Colonic mucosa (tissue), 4 donors: Measurements from ENCODE around the gene ETFBKMT. TPM values are rescaled to one million over a fixed set of nuclear protein-coding genes. Genes with fewer than 3 reads are reported as not detected.
A peak's percentile ranks its signal among the peaks of the same experiment; 100 is the strongest.
"Not testable (repeated sequence)": the region's sequence is repeated elsewhere in the genome, so short reads cannot be mapped to it uniquely, and the experiment has no call there.

Experiments used
- DNase-seq: peaks from one replicate; pipeline ENCODE4 v3.0.0-alpha.2; 2020
- H3K27ac ChIP-seq: fragments of 200-600 bp; one replicate; pipeline ENCODE4 v1.8.0; 2021
- H3K27me3 ChIP-seq: fragments of 200-600 bp; one replicate; pipeline ENCODE4 v1.8.0; 2021
- H3K36me3 ChIP-seq: fragments of 200-600 bp; one replicate; pipeline ENCODE4 v1.8.0; 2021
- H3K4me1 ChIP-seq: fragments of 200-600 bp; one replicate; pipeline ENCODE4 v1.8.0; 2021; ENCODE audit warnings: mild to moderate bottlenecking
- H3K4me3 ChIP-seq: fragments of 200-600 bp; one replicate; pipeline ENCODE4 v1.8.0; 2021
- H3K9ac ChIP-seq, 2 donors: one replicate each; pipeline ENCODE4 v1.7.0; 2013; ENCODE audit warnings: control low read depth in 2 of 2, low read depth in 2 of 2, low read length in 2 of 2
- H3K9me3 ChIP-seq: fragments of 200-600 bp; one replicate; pipeline ENCODE4 v1.8.0; 2021
- intact Hi-C: fragments of 100-400 bp; cut with DNase I; formaldehyde crosslinking; loops from one replicate; pipeline ENCODE4 v1.14.1; 2022
- total RNA-seq, 2 donors: library from RNA; stranded (reverse); fragmentation: NEBNext Ultra II Directional in 1 of 2; extraction: Animal tissue kit (Norgen Biotek cat#: 25700) in 1 of 2; gene quantifications; one replicate each; pipeline ENCODE4 v1.2.1, GENCODE V29; 2021
- TF ChIP-seq, protein P1 (sequence below): fragments of 200-600 bp; IDR thresholded peaks from one replicate; pipeline ENCODE4 v1.8.0; 2022; ENCODE audit warnings: antibody characterized with exemption, mild to moderate bottlenecking
- donor health status: healthy.
- donor health status: DM: no; HTN: no; CAD: no.
- donor health status: DM: no; HTN: no; CAD: no.

Gene ETFBKMT
- total RNA-seq, 2 donors from 2014 or later = 3.7 to 5.2 TPM

GRCh38 chr12:31658471-31659086 is 909 bp upstream of the ETFBKMT start:
- TF ChIP-seq, protein P1, sequence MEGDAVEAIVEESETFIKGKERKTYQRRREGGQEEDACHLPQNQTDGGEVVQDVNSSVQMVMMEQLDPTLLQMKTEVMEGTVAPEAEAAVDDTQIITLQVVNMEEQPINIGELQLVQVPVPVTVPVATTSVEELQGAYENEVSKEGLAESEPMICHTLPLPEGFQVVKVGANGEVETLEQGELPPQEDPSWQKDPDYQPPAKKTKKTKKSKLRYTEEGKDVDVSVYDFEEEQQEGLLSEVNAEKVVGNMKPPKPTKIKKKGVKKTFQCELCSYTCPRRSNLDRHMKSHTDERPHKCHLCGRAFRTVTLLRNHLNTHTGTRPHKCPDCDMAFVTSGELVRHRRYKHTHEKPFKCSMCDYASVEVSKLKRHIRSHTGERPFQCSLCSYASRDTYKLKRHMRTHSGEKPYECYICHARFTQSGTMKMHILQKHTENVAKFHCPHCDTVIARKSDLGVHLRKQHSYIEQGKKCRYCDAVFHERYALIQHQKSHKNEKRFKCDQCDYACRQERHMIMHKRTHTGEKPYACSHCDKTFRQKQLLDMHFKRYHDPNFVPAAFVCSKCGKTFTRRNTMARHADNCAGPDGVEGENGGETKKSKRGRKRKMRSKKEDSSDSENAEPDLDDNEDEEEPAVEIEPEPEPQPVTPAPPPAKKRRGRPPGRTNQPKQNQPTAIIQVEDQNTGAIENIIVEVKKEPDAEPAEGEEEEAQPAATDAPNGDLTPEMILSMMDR = no peak
- H3K9ac ChIP-seq = peak overlapping the region in 1 of 2 donors; percentile 96
- no peaks in the 10 kb centered on the region for H3K9me3 ChIP-seq
- no peaks in the 10 kb centered on the region for H3K4me1 ChIP-seq
- H3K4me3 ChIP-seq = peak overlapping the region; percentile 77
- intact Hi-C loops = loop anchor here (5.0 to 10.0 kb wide), 3 partner anchors 69 to 406 kb away; partner anchors contain the start of genes AMN1 and RESF1
- no peak for DNase-seq
- H3K27ac ChIP-seq = peak overlapping the region; percentile 98
- H3K27me3 ChIP-seq = no peaks in the 10 kb centered on the region
- H3K36me3 ChIP-seq = no peaks in the 10 kb centered on the region

DNA sequence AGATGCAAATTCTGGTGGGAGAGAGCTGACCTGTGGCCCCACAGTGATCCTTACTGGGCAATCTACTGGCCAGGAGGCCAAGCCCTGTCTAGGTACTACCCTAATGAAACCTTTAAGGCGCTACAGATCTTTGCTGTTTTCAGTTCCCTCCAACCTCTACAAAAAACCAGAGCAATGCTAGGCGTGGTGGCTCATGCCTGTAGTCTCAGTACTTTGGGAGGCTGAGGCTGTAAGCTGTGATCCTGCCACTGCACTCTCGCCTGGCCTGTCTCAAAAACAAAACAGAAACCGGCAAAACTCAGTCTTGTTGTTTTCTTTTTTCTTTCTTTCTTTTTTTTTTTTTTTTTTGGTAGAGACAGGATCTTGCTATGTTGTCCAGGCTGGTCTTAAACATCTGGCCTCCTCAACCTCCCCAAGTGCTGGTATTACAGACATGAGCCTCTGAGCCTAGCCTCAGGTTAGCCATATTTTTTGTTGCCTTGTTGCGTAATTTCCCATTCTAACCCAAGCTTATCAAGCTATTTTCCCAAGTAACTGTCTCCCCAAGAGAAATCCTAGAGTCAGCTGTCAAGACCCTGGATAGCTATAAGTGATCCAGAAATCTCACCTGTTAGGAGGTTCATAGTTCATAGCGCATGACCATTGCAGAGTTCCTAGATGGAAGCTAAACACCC is 2.8 kb downstream of the ETFBKMT start:
- Histone ChIP-seq H3K9me3 (no peaks in the 10 kb centered on the region), H3K27ac (no peak overlapping the region), H3K27me3 (no peaks in the 10 kb centered on the region), H3K4me1 (no peaks in the 10 kb centered on the region), H3K36me3 (no peaks in the 10 kb centered on the region), H3K9ac (no peak overlapping the region), H3K4me3 (no peak overlapping the region)
- no peak for DNase-seq
- TF ChIP-seq, protein P1 = no peak
- intact Hi-C loops = no loop called here

- no peak for DNase-seq
- intact Hi-C loops = no loop called here
- no peak overlapping the region for H3K9ac ChIP-seq
- no peak overlapping the region for H3K27ac ChIP-seq
- TF ChIP-seq, protein P1 = no peak
- no peak overlapping the region for H3K4me3 ChIP-seq
- no peaks in the 10 kb centered on the region for H3K36me3 ChIP-seq
- H3K27me3 ChIP-seq = no peaks in the 10 kb centered on the region
- H3K4me1 ChIP-seq = no peaks in the 10 kb centered on the region
- no peaks in the 10 kb centered on the region for H3K9me3 ChIP-seq
Measured at GRCh38 chr12:31663576-31663975, 4.1 kb downstream of the ETFBKMT start.

- Histone ChIP-seq H3K9ac (no peak overlapping the region), H3K9me3 (no peaks in the 10 kb centered on the region), H3K36me3 (no peaks in the 10 kb centered on the region), H3K27ac (no peak overlapping the region), H3K4me1 (no peaks in the 10 kb centered on the region), H3K27me3 (no peaks in the 10 kb centered on the region), H3K4me3 (no peak overlapping the region)
- intact Hi-C loops = no loop called here
- no peak for DNase-seq
- TF ChIP-seq, protein P1 = no peak
Measured at GRCh38 chr12:31664038-31664437, 4.5 kb downstream of the ETFBKMT start.

- Histone ChIP-seq H3K36me3 (no peaks in the 10 kb centered on the region), H3K27me3 (no peaks in the 10 kb centered on the region), H3K27ac (no peak overlapping the region), H3K9me3 (no peaks in the 10 kb centered on the region), H3K4me3 (no peak overlapping the region), H3K4me1 (no peaks in the 10 kb centered on the region), H3K9ac (no peak overlapping the region)
- no peak for DNase-seq
- intact Hi-C loops = no loop called here
- TF ChIP-seq, protein P1 = no peak
Measured at GRCh38 chr12:31669020-31669419, 9.5 kb downstream of the ETFBKMT start.

GRCh38 chr12:31669582-31669981 is 10.1 kb downstream of the ETFBKMT start:
- H3K4me3 ChIP-seq, intact Hi-C loops, H3K4me1 ChIP-seq, H3K27ac ChIP-seq, DNase-seq, H3K27me3 ChIP-seq, H3K9ac ChIP-seq, H3K9me3 ChIP-seq, H3K36me3 ChIP-seq: not testable (repeated sequence)
